Brain microvascular endothelial cell (primary cell): ENCODE results near the gene MKNK2.
"Not testable (repeated sequence)": the region's sequence is repeated elsewhere in the genome, so short reads cannot be mapped to it uniquely, and the experiment has no call there.

Experiments
- DNase-seq: peaks from one replicate; pipeline ENCODE4 v3.0.0-alpha.2; 2020
- H3K27ac ChIP-seq: fragments of 250-450 bp; sonication (Bioruptor Pico); 2 replicates; pipeline ENCODE4 v1.5.1; 2020; ENCODE audit warnings: mild to moderate bottlenecking, moderate library complexity
- H3K27me3 ChIP-seq: fragments of 250-450 bp; sonication (Bioruptor Pico); replicated peaks from 2 replicates; pipeline ENCODE4 v1.5.1; 2020; ENCODE audit warnings: mild to moderate bottlenecking
- H3K36me3 ChIP-seq: fragments of 250-450 bp; sonication (Bioruptor Pico); replicated peaks from 2 replicates; pipeline ENCODE4 v1.5.1; 2020; ENCODE audit warnings: mild to moderate bottlenecking
- H3K4me3 ChIP-seq: 2 replicates; pipeline ENCODE4 v1.5.1; 2011; ENCODE audit warnings: low read depth, mild to moderate bottlenecking, control low read depth, low read length, moderate library complexity
- CTCF ChIP-seq: IDR thresholded peaks from 2 replicates; pipeline ENCODE4 v1.5.1; 2011; ENCODE audit warnings: low read depth, mild to moderate bottlenecking, moderate library complexity, low read length, control low read depth, inconsistent platforms; ENCODE audit errors: missing control alignments
- in situ Hi-C: cut with HindIII; loops from 2 replicates; pipeline ENCODE4 v1.10.0; 2017; ENCODE audit warnings: low sequenced_read_pairs, low pct_ligation_motif_present

The MKNK2 gene

GRCh38 chr19:2089001-2089711 lies 38.1 kb upstream of the MKNK2 start:
- peak; percentile 49 for DNase-seq
- H3K27ac ChIP-seq: peak overlapping the region; percentile 46
- H3K4me3 ChIP-seq: no peak overlapping the region
- no peak for TF ChIP-seq CTCF
- no peaks in the 10 kb centered on the region for H3K27me3 ChIP-seq
- H3K36me3 ChIP-seq: peaks cover 2% of the 10 kb centered on the region
- in situ Hi-C loops: no loop called here

GRCh38 chr19:2087621-2088100 lies 36.6 kb upstream of the MKNK2 start:
- Histone ChIP-seq H3K36me3 (peaks cover 5% of the 10 kb centered on the region), H3K4me3 (no peak overlapping the region), H3K27me3 (no peaks in the 10 kb centered on the region), H3K27ac (no peak overlapping the region)
- TF ChIP-seq CTCF: no peak
- no peak for DNase-seq
- in situ Hi-C loops: no loop called here

- in situ Hi-C loops, H3K36me3 ChIP-seq, H3K27ac ChIP-seq, H3K4me3 ChIP-seq, DNase-seq, H3K27me3 ChIP-seq: not testable (repeated sequence)
These were observed 35.9 kb upstream of the MKNK2 start for GRCh38 chr19:2086695-2087620.

GRCh38 chr19:2084993-2085720 lies 34.1 kb upstream of the MKNK2 start:
- no peak for TF ChIP-seq CTCF
- Histone ChIP-seq H3K27ac (no peak overlapping the region), H3K27me3 (no peaks in the 10 kb centered on the region), H3K4me3 (no peak overlapping the region), H3K36me3 (peaks cover 12% of the 10 kb centered on the region)
- in situ Hi-C loops: no loop called here
- no peak for DNase-seq

GRCh38 chr19:2083174-2083854 lies 32.3 kb upstream of the MKNK2 start:
- DNase-seq: no peak
- Histone ChIP-seq H3K36me3 (peaks cover 24% of the 10 kb centered on the region), H3K4me3 (no peak overlapping the region), H3K27me3 (no peaks in the 10 kb centered on the region), H3K27ac (no peak overlapping the region)
- TF ChIP-seq CTCF: no peak
- in situ Hi-C loops: no loop called here
